Trophoblast cell (in vitro differentiated cells and primary cell): ENCODE results near the gene EPN2.

Experiments used
- DNase-seq, 2 donors: peaks; one replicate each; pipeline ENCODE4 v3.0.0-alpha.2; 2016
- H2AFZ ChIP-seq: 2 replicates; pipeline ENCODE4 v1.6.1; 2013; ENCODE audit warnings: low read length, moderate library complexity, mild to moderate bottlenecking; ENCODE audit not compliant: insufficient read depth, poor library complexity
- H2AK5ac ChIP-seq: 2 replicates; pipeline ENCODE4 v1.6.1; 2013; ENCODE audit warnings: mild to moderate bottlenecking, low read length
- H2BK120ac ChIP-seq: 2 replicates; pipeline ENCODE4 v1.6.1; 2013; ENCODE audit warnings: low read length, mild to moderate bottlenecking, moderate library complexity; ENCODE audit not compliant: insufficient read depth, poor library complexity
- H2BK12ac ChIP-seq: 2 replicates; pipeline ENCODE4 v1.6.1; 2013; ENCODE audit warnings: mild to moderate bottlenecking, low read length, moderate library complexity
- H2BK5ac ChIP-seq: 2 replicates; pipeline ENCODE4 v1.6.1; 2013; ENCODE audit warnings: low read length, low read depth, moderate library complexity, mild to moderate bottlenecking; ENCODE audit not compliant: poor library complexity
- H3K14ac ChIP-seq: 2 replicates; pipeline ENCODE4 v1.6.1; 2013; ENCODE audit warnings: mild to moderate bottlenecking, low read length
- H3K18ac ChIP-seq: 2 replicates; pipeline ENCODE4 v1.6.1; 2013; ENCODE audit warnings: mild to moderate bottlenecking, low read length
- H3K23ac ChIP-seq: 2 replicates; pipeline ENCODE4 v1.6.1; 2013; ENCODE audit warnings: low read length
- H3K27ac ChIP-seq: 2 replicates; pipeline ENCODE4 v1.5.1; 2013; ENCODE audit warnings: low read depth, mild to moderate bottlenecking, inconsistent platforms, low read length, moderate library complexity
- H3K27me3 ChIP-seq: 2 replicates; pipeline ENCODE4 v1.6.1; 2013; ENCODE audit warnings: inconsistent platforms, mild to moderate bottlenecking, low read length, moderate library complexity; ENCODE audit not compliant: insufficient read depth
- H3K36me3 ChIP-seq, 2 experiments: 1 replicate in 1 of 2; 2 replicates in 1 of 2; pipeline ENCODE4 v1.6.1; 2013; ENCODE audit warnings: low read length in 2 of 2, mild to moderate bottlenecking in 2 of 2, moderate library complexity in 1 of 2; ENCODE audit not compliant: insufficient read depth in 2 of 2, control insufficient read depth in 1 of 2
- H3K4ac ChIP-seq: 2 replicates; pipeline ENCODE4 v1.6.1; 2013; ENCODE audit warnings: low read depth, mild to moderate bottlenecking, low read length, moderate library complexity
- H3K4me1 ChIP-seq, 2 experiments: 1 replicate in 1 of 2; 2 replicates in 1 of 2; pipeline ENCODE4 v1.6.1; 2013; ENCODE audit warnings: low read length in 2 of 2, mild to moderate bottlenecking in 2 of 2, moderate library complexity in 1 of 2; ENCODE audit not compliant: insufficient read depth in 2 of 2, control insufficient read depth in 1 of 2
- H3K4me2 ChIP-seq: 2 replicates; pipeline ENCODE4 v1.6.1; 2013; ENCODE audit warnings: inconsistent platforms, mild to moderate bottlenecking, low read length, moderate library complexity
- H3K4me3 ChIP-seq: 2 replicates; pipeline ENCODE4 v1.5.1; 2013; ENCODE audit warnings: mild to moderate bottlenecking, low read depth, low read length, inconsistent platforms
- H3K79me1 ChIP-seq: one replicate; pipeline ENCODE4 v1.6.1; 2013; ENCODE audit warnings: low read length
- H3K79me2 ChIP-seq: 2 replicates; pipeline ENCODE4 v1.6.1; 2013; ENCODE audit warnings: low read length, mild to moderate bottlenecking; ENCODE audit not compliant: control insufficient read depth, insufficient read depth, poor library complexity
- H3K9ac ChIP-seq: 2 replicates; pipeline ENCODE4 v1.6.1; 2013; ENCODE audit warnings: mild to moderate bottlenecking, low read length
- H3K9me3 ChIP-seq: 2 replicates; pipeline ENCODE4 v1.6.1; 2013; ENCODE audit warnings: low read depth, mild to moderate bottlenecking, control low read depth, inconsistent platforms, low read length; ENCODE audit not compliant: insufficient read depth
- H4K12ac ChIP-seq: 2 replicates; pipeline ENCODE4 v1.6.1; 2013; ENCODE audit warnings: low read depth, mild to moderate bottlenecking, low read length, moderate library complexity
- H4K8ac ChIP-seq: 2 replicates; pipeline ENCODE4 v1.6.1; 2013; ENCODE audit warnings: low read depth, mild to moderate bottlenecking, low read length, moderate library complexity
- H4K91ac ChIP-seq: one replicate; pipeline ENCODE4 v1.6.1; 2013; ENCODE audit warnings: low read depth, mild to moderate bottlenecking, low read length, moderate library complexity
- WGBS: extraction: QIAGEN DNeasy Blood & Tissue Kit; methylation state at CpG from one replicate; pipeline ENCODE4 v1.1.7; 2013; ENCODE audit warnings: missing lambda C conversion rate; ENCODE audit not compliant: insufficient read length, insufficient coverage; ENCODE audit errors: extremely low coverage; 5-methylcytosine and 5-hydroxymethylcytosine counted together

The EPN2 gene

GRCh38 chr17:19260958-19261357 lies 23.8 kb downstream of the EPN2 start:
- H3K4me3 ChIP-seq, result peak overlapping the region; percentile 8
- no peak overlapping the region for H3K9ac ChIP-seq
- no peak overlapping the region for H2AK5ac ChIP-seq
- H3K18ac ChIP-seq, result no peak overlapping the region
- no peak overlapping the region for H2BK120ac ChIP-seq
- no peaks in the 10 kb centered on the region for H3K9me3 ChIP-seq
- no peaks in the 10 kb centered on the region for H3K27me3 ChIP-seq
- no peak overlapping the region for H3K23ac ChIP-seq
- H3K4me1 ChIP-seq, result peaks cover 19 to 31% of the 10 kb centered on the region in 2 experiments
- no peak overlapping the region for H3K27ac ChIP-seq
- no peak overlapping the region for H3K4ac ChIP-seq
- no peak overlapping the region for H4K91ac ChIP-seq
- peaks cover 7% of the 10 kb centered on the region for H3K79me1 ChIP-seq
- H4K12ac ChIP-seq, result no peak overlapping the region
- no peak overlapping the region for H2BK12ac ChIP-seq
- H3K79me2 ChIP-seq, result peaks cover 10% of the 10 kb centered on the region
- H2BK5ac ChIP-seq, result no peak overlapping the region
- no peak overlapping the region for H3K14ac ChIP-seq
- peak in 1 of 2 donors; percentile 35 for DNase-seq
- H2AFZ ChIP-seq, result no peak overlapping the region
- peaks cover 0 to 2% of the 10 kb centered on the region in 2 experiments for H3K36me3 ChIP-seq
- H3K4me2 ChIP-seq, result no peak overlapping the region
- no peak overlapping the region for H4K8ac ChIP-seq
- WGBS, result no CpG with 5 or more reads among the region's 7 CpGs

- no peak overlapping the region for H3K18ac ChIP-seq
- no CpG with 5 or more reads among the region's 2 CpGs for WGBS
- no peak overlapping the region for H2BK12ac ChIP-seq
- H3K4me3 ChIP-seq, result no peak overlapping the region
- H3K4ac ChIP-seq, result no peak overlapping the region
- no peak overlapping the region for H4K8ac ChIP-seq
- no peak overlapping the region for H3K4me2 ChIP-seq
- no peak overlapping the region for H2BK5ac ChIP-seq
- no peak overlapping the region for H2AFZ ChIP-seq
- H3K23ac ChIP-seq, result no peak overlapping the region
- peaks cover 10% of the 10 kb centered on the region for H3K79me2 ChIP-seq
- peaks cover 0 to 2% of the 10 kb centered on the region in 2 experiments for H3K36me3 ChIP-seq
- no peak overlapping the region for H3K27ac ChIP-seq
- peaks cover 7% of the 10 kb centered on the region for H3K79me1 ChIP-seq
- H3K27me3 ChIP-seq, result no peaks in the 10 kb centered on the region
- no peak for DNase-seq
- H3K9ac ChIP-seq, result no peak overlapping the region
- H4K91ac ChIP-seq, result no peak overlapping the region
- H2BK120ac ChIP-seq, result no peak overlapping the region
- peaks cover 19 to 31% of the 10 kb centered on the region in 2 experiments for H3K4me1 ChIP-seq
- no peak overlapping the region for H3K14ac ChIP-seq
- H4K12ac ChIP-seq, result no peak overlapping the region
- no peaks in the 10 kb centered on the region for H3K9me3 ChIP-seq
- no peak overlapping the region for H2AK5ac ChIP-seq
Observed at GRCh38 chr17:19261426-19261825, 24.3 kb downstream of the EPN2 start.

- no peak overlapping the region for H3K4me3 ChIP-seq
Observed at GRCh38 chr17:19262650-19263631, 25.8 kb downstream of the EPN2 start.

GRCh38 chr17:19263641-19264051 lies 26.5 kb downstream of the EPN2 start:
- Histone ChIP-seq H3K27me3 (no peaks in the 10 kb centered on the region), H2BK12ac (no peak overlapping the region), H3K23ac (no peak overlapping the region), H3K9me3 (no peaks in the 10 kb centered on the region), H3K79me2 (peaks cover 8% of the 10 kb centered on the region), H3K4me2 (no peak overlapping the region), H3K4me3 (no peak overlapping the region), H3K79me1 (peaks cover 7% of the 10 kb centered on the region), H4K91ac (peak overlapping the region; percentile 1), H3K9ac (no peak overlapping the region), H3K4me1 (peaks cover 19 to 31% of the 10 kb centered on the region in 2 experiments), H2BK120ac (no peak overlapping the region), H3K27ac (peak overlapping the region; percentile 60), H4K12ac (no peak overlapping the region), H3K36me3 (peaks cover 0 to 2% of the 10 kb centered on the region in 2 experiments), H4K8ac (no peak overlapping the region), H2BK5ac (peak overlapping the region; percentile 22), H3K14ac (no peak overlapping the region), H3K18ac (no peak overlapping the region), H2AK5ac (no peak overlapping the region), H2AFZ (no peak overlapping the region), H3K4ac (no peak overlapping the region)
- WGBS, result no CpG with 5 or more reads among the region's 4 CpGs
- peak; percentile 53 to 55 for DNase-seq

More at GRCh38 chr17:19262650-19263631, 25.8 kb downstream of the EPN2 start:
- Histone ChIP-seq H2AK5ac (peak overlapping the region; percentile 14), H4K8ac (peak overlapping the region; percentile 23), H3K27me3 (no peaks in the 10 kb centered on the region), H3K9me3 (no peaks in the 10 kb centered on the region), H3K79me2 (peaks cover 10% of the 10 kb centered on the region), H3K18ac (peak overlapping the region; percentile 8), H3K27ac (peak overlapping the region; percentile 60), H2AFZ (no peak overlapping the region), H3K9ac (no peak overlapping the region), H2BK5ac (peak overlapping the region; percentile 32), H3K36me3 (peaks cover 0 to 2% of the 10 kb centered on the region in 2 experiments), H3K14ac (peak overlapping the region; percentile 23), H3K79me1 (peaks cover 7% of the 10 kb centered on the region), H3K23ac (no peak overlapping the region), H3K4ac (peak overlapping the region; percentile 3), H2BK120ac (peak overlapping the region; percentile 7), H4K91ac (peak overlapping the region; percentile 56), H3K4me2 (no peak overlapping the region), H4K12ac (no peak overlapping the region), H2BK12ac (peak overlapping the region; percentile 28), H3K4me1 (peaks cover 19 to 31% of the 10 kb centered on the region in 2 experiments)
- WGBS, result no CpG with 5 or more reads among the region's 8 CpGs
- DNase-seq, result peak; percentile 46 to 52
